OCI-LY3 (cell line): ENCODE results near the gene BNC2.

Experiments
- H2AFZ ChIP-seq: fragments of 200-600, 300-600 bp; shearing (Covaris generic); 2 replicates; pipeline ENCODE4 v1.6.0; 2014; ENCODE audit warnings: antibody characterized with exemption, low read depth, low read length
- H3K27ac ChIP-seq: fragments of 200-600, 300-600 bp; sonication (generic); 2 replicates; pipeline ENCODE4 v1.5.1; 2014; ENCODE audit warnings: mild to moderate bottlenecking, low read length, moderate library complexity, mixed read lengths
- H3K27me3 ChIP-seq: fragments of 200-600, 300-600 bp; sonication (generic); 2 replicates; pipeline ENCODE4 v1.6.1; 2014; ENCODE audit warnings: low read depth, low read length, mixed read lengths
- H3K36me3 ChIP-seq: fragments of 200-600, 300-600 bp; sonication (generic); replicated peaks from 2 replicates; pipeline ENCODE3; 2014; ENCODE audit warnings: low read depth, low read length, mixed read lengths
- H3K4me1 ChIP-seq: fragments of 300-600, 200-600 bp; sonication (generic); 2 replicates; pipeline ENCODE4 v1.6.1; 2014; ENCODE audit warnings: low read length, mixed read lengths
- H3K4me2 ChIP-seq: fragments of 200-600, 300-600 bp; sonication (generic); 2 replicates; pipeline ENCODE4 v1.6.1; 2014; ENCODE audit warnings: low read length, mixed read lengths
- H3K4me3 ChIP-seq: fragments of 300-600, 200-600 bp; sonication (generic); 2 replicates; pipeline ENCODE4 v1.5.1; 2014; ENCODE audit warnings: antibody characterized with exemption, mild to moderate bottlenecking, low read length, moderate library complexity
- H3K79me2 ChIP-seq: fragments of 300-600, 200-600 bp; shearing (Covaris generic); 2 replicates; pipeline ENCODE4 v1.6.1; 2014; ENCODE audit warnings: mild to moderate bottlenecking, low read length, mixed read lengths
- H3K9ac ChIP-seq: fragments of 300-600, 200-600 bp; shearing (Covaris generic); 2 replicates; pipeline ENCODE4 v1.6.0; 2014; ENCODE audit warnings: mild to moderate bottlenecking, low read length, moderate library complexity
- H3K9me3 ChIP-seq: fragments of 200-600, 300-600 bp; shearing (Covaris generic); 2 replicates; pipeline ENCODE4 v1.6.1; 2014; ENCODE audit warnings: low read length, mixed read lengths; ENCODE audit not compliant: insufficient read depth
- H4K20me1 ChIP-seq: fragments of 200-600, 300-600 bp; sonication (generic); 2 replicates; pipeline ENCODE4 v1.6.1; 2016; ENCODE audit warnings: low read length, mixed read lengths; ENCODE audit not compliant: insufficient read depth
- EZH2phosphoT487 ChIP-seq: fragments of 200-600 bp; shearing (Covaris generic); IDR thresholded peaks from 2 replicates; pipeline ENCODE4 v1.6.1; 2018; ENCODE audit warnings: antibody characterized with exemption, mixed run types, low read depth
- TF ChIP-seq, protein P1 (sequence below): fragments of 200-600, 300-600 bp; sonication (generic); IDR thresholded peaks from 2 replicates; pipeline ENCODE4 v1.5.1; 2014; ENCODE audit warnings: antibody characterized with exemption, low read length, low read depth

The BNC2 gene

DNA sequence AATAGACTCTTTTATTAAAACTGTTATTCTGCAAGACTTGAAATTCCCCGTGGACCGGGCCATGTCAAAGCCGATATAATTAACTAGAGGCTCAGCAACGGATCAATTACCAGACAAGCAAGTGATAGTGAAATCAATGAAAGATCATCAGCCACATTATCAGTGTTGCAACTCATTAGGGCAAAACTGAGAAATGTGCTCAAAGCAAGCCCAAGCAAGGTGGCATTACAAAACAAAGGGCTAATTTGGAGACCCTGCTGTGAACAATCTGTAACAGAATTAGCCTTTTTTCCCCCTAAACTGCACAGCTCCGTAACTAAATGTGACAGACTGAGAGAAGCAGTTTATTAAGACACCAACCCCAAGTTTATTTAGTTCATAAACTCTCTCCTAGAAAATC lies 140.3 kb downstream of the BNC2 start:
- Histone ChIP-seq H3K9me3 (no peaks in the 10 kb centered on the region), H4K20me1 (no peaks in the 10 kb centered on the region), H3K79me2 (no peaks in the 10 kb centered on the region), H3K4me3 (no peak overlapping the region), H3K4me1 (no peaks in the 10 kb centered on the region), H3K4me2 (no peak overlapping the region), H3K9ac (no peak overlapping the region), H3K27me3 (no peaks in the 10 kb centered on the region), H3K27ac (no peak overlapping the region), H2AFZ (no peak overlapping the region), H3K36me3 (no peaks in the 10 kb centered on the region)
- TF ChIP-seq EZH2phosphoT487, result no peak
- TF ChIP-seq, protein P1, sequence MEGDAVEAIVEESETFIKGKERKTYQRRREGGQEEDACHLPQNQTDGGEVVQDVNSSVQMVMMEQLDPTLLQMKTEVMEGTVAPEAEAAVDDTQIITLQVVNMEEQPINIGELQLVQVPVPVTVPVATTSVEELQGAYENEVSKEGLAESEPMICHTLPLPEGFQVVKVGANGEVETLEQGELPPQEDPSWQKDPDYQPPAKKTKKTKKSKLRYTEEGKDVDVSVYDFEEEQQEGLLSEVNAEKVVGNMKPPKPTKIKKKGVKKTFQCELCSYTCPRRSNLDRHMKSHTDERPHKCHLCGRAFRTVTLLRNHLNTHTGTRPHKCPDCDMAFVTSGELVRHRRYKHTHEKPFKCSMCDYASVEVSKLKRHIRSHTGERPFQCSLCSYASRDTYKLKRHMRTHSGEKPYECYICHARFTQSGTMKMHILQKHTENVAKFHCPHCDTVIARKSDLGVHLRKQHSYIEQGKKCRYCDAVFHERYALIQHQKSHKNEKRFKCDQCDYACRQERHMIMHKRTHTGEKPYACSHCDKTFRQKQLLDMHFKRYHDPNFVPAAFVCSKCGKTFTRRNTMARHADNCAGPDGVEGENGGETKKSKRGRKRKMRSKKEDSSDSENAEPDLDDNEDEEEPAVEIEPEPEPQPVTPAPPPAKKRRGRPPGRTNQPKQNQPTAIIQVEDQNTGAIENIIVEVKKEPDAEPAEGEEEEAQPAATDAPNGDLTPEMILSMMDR, result no peak

DNA sequence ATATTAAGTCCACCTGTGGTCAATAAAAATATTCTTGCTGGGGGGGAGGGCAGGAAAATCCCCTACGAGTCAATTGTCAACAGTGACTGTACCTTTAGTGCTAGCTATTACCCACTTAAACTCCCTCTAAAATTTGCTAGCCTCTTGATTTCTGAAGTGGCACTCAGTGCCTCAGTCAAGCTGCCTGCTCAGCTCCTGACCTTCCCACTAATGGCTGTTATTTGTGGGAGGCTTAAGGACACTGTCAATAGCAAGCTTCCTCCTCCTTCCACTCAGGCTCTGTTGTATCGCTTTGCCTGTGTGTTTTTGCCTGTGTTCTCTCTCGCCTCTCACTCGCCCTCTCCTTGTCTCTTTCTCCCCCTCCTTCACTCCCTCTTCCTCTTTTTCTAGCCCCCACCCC lies 140.8 kb downstream of the BNC2 start:
- TF ChIP-seq, protein P1, result no peak
- no peak for TF ChIP-seq EZH2phosphoT487
- Histone ChIP-seq H3K79me2 (no peaks in the 10 kb centered on the region), H3K27me3 (no peaks in the 10 kb centered on the region), H3K4me3 (no peak overlapping the region), H3K9me3 (no peaks in the 10 kb centered on the region), H3K27ac (no peak overlapping the region), H3K4me1 (no peaks in the 10 kb centered on the region), H3K9ac (no peak overlapping the region), H4K20me1 (no peaks in the 10 kb centered on the region), H3K36me3 (no peaks in the 10 kb centered on the region), H3K4me2 (no peak overlapping the region), H2AFZ (no peak overlapping the region)

DNA sequence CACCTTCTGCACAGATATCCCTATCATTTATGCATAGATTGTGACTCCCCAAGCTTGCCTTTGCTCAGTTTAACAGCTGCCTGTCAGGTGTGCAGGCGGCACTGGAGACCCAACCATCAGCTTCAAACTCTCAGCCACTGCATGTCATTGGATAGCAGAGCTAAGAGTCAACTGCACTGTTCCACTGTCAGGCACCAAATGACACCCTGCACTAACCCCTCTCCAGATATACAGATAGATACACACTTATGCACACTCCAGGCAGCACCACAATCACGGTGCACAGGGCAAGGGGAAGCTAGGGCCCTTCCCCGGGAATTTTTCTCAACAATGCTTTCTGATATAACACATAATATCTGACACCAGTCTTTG lies 142.3 kb downstream of the BNC2 start:
- Histone ChIP-seq H3K4me1 (no peaks in the 10 kb centered on the region), H3K4me3 (no peak overlapping the region), H3K9me3 (no peaks in the 10 kb centered on the region)

DNA sequence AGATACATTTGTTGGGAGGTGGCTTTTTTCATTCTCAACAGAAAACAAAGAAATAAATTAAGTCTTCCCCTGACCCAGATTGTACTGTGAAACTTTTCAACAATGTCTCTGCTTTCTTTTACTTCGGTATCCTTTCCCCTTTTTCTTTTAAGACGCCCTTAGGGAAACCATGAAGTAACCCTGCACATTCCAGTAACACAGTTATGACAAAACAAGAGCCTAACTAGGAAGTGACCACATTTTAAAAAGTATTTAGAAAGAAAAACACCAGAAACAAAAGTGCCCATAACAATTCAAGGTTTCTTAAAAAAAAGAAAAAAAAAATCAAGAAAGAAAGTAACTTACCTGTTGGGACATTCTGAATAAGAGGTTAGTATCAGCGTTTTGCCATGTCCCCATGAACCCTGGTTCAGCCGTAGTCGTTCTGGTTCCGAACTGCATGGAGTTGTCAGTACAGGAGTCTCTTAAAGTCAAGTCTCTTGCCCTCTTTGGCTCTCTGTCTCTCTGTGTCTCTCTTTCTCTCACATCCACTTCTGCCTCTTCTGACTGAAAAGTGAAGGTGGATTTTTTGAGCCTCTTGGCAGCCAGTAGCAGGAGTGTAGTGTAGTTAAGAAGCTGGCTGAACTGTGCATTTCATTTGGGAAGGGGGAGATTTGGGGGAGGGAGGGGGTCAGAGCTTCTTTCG lies 142.9 kb downstream of the BNC2 start:
- Histone ChIP-seq H3K9ac (no peak overlapping the region), H3K27me3 (no peaks in the 10 kb centered on the region), H4K20me1 (no peaks in the 10 kb centered on the region), H3K27ac (no peak overlapping the region), H3K4me2 (no peak overlapping the region), H3K4me1 (no peaks in the 10 kb centered on the region), H3K79me2 (no peaks in the 10 kb centered on the region), H3K36me3 (no peaks in the 10 kb centered on the region), H3K9me3 (no peaks in the 10 kb centered on the region), H3K4me3 (no peak overlapping the region), H2AFZ (no peak overlapping the region)
- TF ChIP-seq EZH2phosphoT487, result no peak
- TF ChIP-seq, protein P1, result no peak

More for the DNA sequence above, 142.3 kb downstream of the BNC2 start:
- no peak overlapping the region for H3K9ac ChIP-seq
- H3K79me2 ChIP-seq, result no peaks in the 10 kb centered on the region
- H3K36me3 ChIP-seq, result no peaks in the 10 kb centered on the region
- H2AFZ ChIP-seq, result no peak overlapping the region
- no peak overlapping the region for H3K4me2 ChIP-seq
- TF ChIP-seq, protein P1, result no peak
- no peak for TF ChIP-seq EZH2phosphoT487
- H3K27me3 ChIP-seq, result no peaks in the 10 kb centered on the region
- no peaks in the 10 kb centered on the region for H4K20me1 ChIP-seq
- no peak overlapping the region for H3K27ac ChIP-seq
